NT2/D1 (cell line): Measurements from ENCODE around the gene FEZ2.

Source experiments
- SUZ12 ChIP-seq: IDR thresholded peaks from 2 replicates; pipeline ENCODE4 v1.6.1; 2011; ENCODE audit not compliant: insufficient read length, insufficient read depth; ENCODE audit errors: extremely low read depth
- YY1 ChIP-seq: IDR thresholded peaks from 2 replicates; pipeline ENCODE4 v1.6.1; 2011; ENCODE audit not compliant: insufficient read length, insufficient read depth

- TF ChIP-seq YY1 (no peak), SUZ12 (no peak)
Observed at GRCh38 chr2:36579297-36579664, 18.7 kb downstream of the FEZ2 start.
